Endothelial cell of umbilical vein (primary cell): Measurements from ENCODE around the gene GRIN2D. TPM values are rescaled to one million over a fixed set of nuclear protein-coding genes. Genes with fewer than 3 reads are reported as not detected.
A peak's percentile ranks its signal among the peaks of the same experiment; 100 is the strongest.

Experiments
- BruUV-seq: library from RNA; stranded (reverse); fragments of 400-500 nt; replicated peaks from 2 replicates; lab custom pipeline; 2021; lab: Mats Ljungman, UMichigan
- CTCF ChIA-PET: fragments of 300-600, 350-600 bp; sonication (Branson Sonifier 250); formaldehyde crosslinking; loops from one replicate; lab custom pipeline; 2021; ENCODE audit warnings: antibody characterized with exemption, inconsistent platforms; lab: Charles Lee
- POLR2A ChIA-PET: fragments of 300-600, 350-600 bp; sonication (Branson Sonifier 250); formaldehyde crosslinking; loops from one replicate; lab custom pipeline; 2021; ENCODE audit warnings: antibody characterized with exemption, inconsistent platforms; lab: Charles Lee
- DNase-seq: peaks from one replicate; pipeline ENCODE4 v3.0.0-alpha.2; 2011; ENCODE audit warnings: low read depth, low spot score
- FAIRE-seq: peaks from 2 replicates; lab custom pipeline; 2011; peaks lifted over from hg19 to GRCh38; lab: Jason Lieb, UNC
- H2AFZ ChIP-seq: 2 replicates; pipeline ENCODE4 v1.6.0; 2012; ENCODE audit warnings: low read depth, low read length, control low read depth, inconsistent platforms
- H3K27ac ChIP-seq: 2 replicates; pipeline ENCODE4 v1.5.1; 2011; ENCODE audit warnings: low read depth, mild to moderate bottlenecking, control low read depth, low read length, moderate library complexity; ENCODE audit not compliant: insufficient read depth
- H3K27me3 ChIP-seq, 2 experiments: 2 replicates each; pipeline versions ENCODE4 v1.6.0 to v1.6.1; 2011; ENCODE audit warnings: low read length in 2 of 2, mixed read lengths in 1 of 2; ENCODE audit not compliant: control insufficient read depth in 2 of 2, insufficient read depth in 2 of 2
- H3K36me3 ChIP-seq, 2 experiments: 2 replicates in 1 of 2; 3 replicates in 1 of 2; pipeline ENCODE4 v1.5.1; 2011; ENCODE audit warnings: low read length in 2 of 2, mild to moderate bottlenecking in 1 of 2, moderate library complexity in 1 of 2; ENCODE audit not compliant: control insufficient read depth in 2 of 2, insufficient read depth in 2 of 2; ENCODE audit errors: extremely low read depth in 1 of 2
- H3K4me1 ChIP-seq: 3 replicates; pipeline ENCODE4 v1.5.1; 2011; ENCODE audit warnings: mild to moderate bottlenecking, low read length; ENCODE audit not compliant: control insufficient read depth, insufficient read depth; ENCODE audit errors: extremely low read depth
- H3K4me2 ChIP-seq: 2 replicates; pipeline ENCODE4 v1.6.1; 2011; ENCODE audit warnings: low read length, control low read depth, mixed read lengths; ENCODE audit not compliant: insufficient read depth
- H3K4me3 ChIP-seq, 3 experiments: fragments of 200-600 bp in 1 of 3; sonication (generic), shearing (Covaris generic) in 1 of 3; replicated peaks in 1 of 3; 2 replicates each; pipeline ENCODE4 v1.5.1; 2011 to 2016; ENCODE audit warnings: control low read depth in 3 of 3, low read length in 3 of 3, mild to moderate bottlenecking in 2 of 3, inconsistent platforms in 1 of 3, low read depth in 1 of 3, moderate library complexity in 1 of 3; ENCODE audit not compliant: insufficient read depth in 1 of 3
- H3K79me2 ChIP-seq: 2 replicates; pipeline ENCODE4 v1.6.0; 2012; ENCODE audit warnings: low read length, inconsistent platforms; ENCODE audit not compliant: control insufficient read depth, insufficient read depth
- H3K9ac ChIP-seq: replicated peaks from 2 replicates; pipeline ENCODE3; 2011; ENCODE audit warnings: low read length, control low read depth; ENCODE audit not compliant: insufficient read depth; ENCODE audit errors: extremely low read depth
- H3K9me1 ChIP-seq: replicated peaks from 3 replicates; pipeline ENCODE4 v1.6.0; 2011; ENCODE audit warnings: mild to moderate bottlenecking, low read length; ENCODE audit not compliant: control insufficient read depth, insufficient read depth; ENCODE audit errors: extremely low read depth
- H3K9me3 ChIP-seq: replicated peaks from 2 replicates; pipeline ENCODE4 v1.5.1; 2012; ENCODE audit warnings: low read length, inconsistent platforms; ENCODE audit not compliant: control insufficient read depth, insufficient read depth
- H4K20me1 ChIP-seq: replicated peaks from 2 replicates; pipeline ENCODE3; 2011; ENCODE audit warnings: mild to moderate bottlenecking, low read length; ENCODE audit not compliant: control insufficient read depth, insufficient read depth; ENCODE audit errors: extremely low read depth
- EZH2 ChIP-seq: IDR thresholded peaks from 2 replicates; pipeline ENCODE4 v1.6.1; 2012; ENCODE audit warnings: borderline replicate concordance, low read depth, mild to moderate bottlenecking, moderate library complexity, low read length, inconsistent platforms; ENCODE audit not compliant: severe bottlenecking
- FOS ChIP-seq: IDR thresholded peaks from 2 replicates; pipeline ENCODE4 v1.6.1; 2011; ENCODE audit warnings: mild to moderate bottlenecking, low read length, moderate library complexity, borderline replicate concordance; ENCODE audit not compliant: insufficient read depth
- GATA2 ChIP-seq: IDR thresholded peaks from 2 replicates; pipeline ENCODE4 v1.7.0; 2011; ENCODE audit warnings: low read depth, mild to moderate bottlenecking, moderate library complexity, mixed read lengths, low read length; ENCODE audit not compliant: insufficient read length, insufficient read depth
- JUN ChIP-seq: IDR thresholded peaks from 2 replicates; pipeline ENCODE4 v1.6.1; 2011; ENCODE audit warnings: borderline replicate concordance, low read depth; ENCODE audit not compliant: insufficient read length, insufficient read depth
- MYC ChIP-seq: IDR thresholded peaks from one replicate; pipeline ENCODE4 v1.6.1; 2011; ENCODE audit warnings: mild to moderate bottlenecking, low read depth, low read length
- POLR2A ChIP-seq: IDR thresholded peaks from 2 replicates; pipeline ENCODE4 v1.6.1; 2012; ENCODE audit warnings: low read depth, mild to moderate bottlenecking, control low read depth, low read length
- POLR2AphosphoS5 ChIP-seq: IDR thresholded peaks from 2 replicates; pipeline ENCODE4 v1.6.1; 2012; ENCODE audit warnings: low read depth, mild to moderate bottlenecking, control low read depth, low read length, moderate library complexity; ENCODE audit not compliant: insufficient read depth
- dilution Hi-C: fragments of 300-500 bp; cut with MboI; formaldehyde crosslinking; loops from one replicate; pipeline ENCODE4 v1.15.0; 2019; ENCODE audit warnings: low sequenced_read_pairs; ENCODE audit not compliant: extremely low pct_ligation_motif_present
- intact Hi-C: fragments of 100-400 bp; cut with micrococcal nuclease; formaldehyde crosslinking; loops from one replicate; pipeline ENCODE4 v1.10.0; 2022
- polyA plus RNA-seq, 4 experiments: library from polyadenylated mRNA; depleted of rRNA in 3 of 4; stranded (reverse) in 3 of 4; unstranded in 1 of 4; fragments of >200 nt; gene quantifications; 2 replicates each; pipeline versions ENCODE4 v1.2.1 to v1.2.3, GENCODE V29; 2011 to 2012; ENCODE audit warnings: missing spikeins in 1 of 4
- total RNA-seq: library from RNA; stranded (reverse); gene quantifications from 2 replicates; pipeline ENCODE4 v1.2.3, GENCODE V29; 2021
- TF ChIP-seq, protein P1 (sequence below): IDR thresholded peaks from 2 replicates; pipeline ENCODE4 v1.6.1; 2011; ENCODE audit not compliant: insufficient read depth, insufficient read length
- TF ChIP-seq, protein P2 (sequence below), 2 donors: IDR thresholded peaks; 1 replicate in 1 of 2; 2 replicates in 1 of 2; pipeline ENCODE4 v1.5.1; 2011; ENCODE audit warnings: low read length in 2 of 2, mild to moderate bottlenecking in 2 of 2, moderate library complexity in 2 of 2, control low read depth in 1 of 2, inconsistent platforms in 1 of 2, low read depth in 1 of 2; ENCODE audit not compliant: insufficient read depth in 1 of 2; ENCODE audit errors: extremely low read depth in 1 of 2

Gene GRIN2D
- total and polyA plus RNA-seq, 2 donors (not counting 3 experiments of a cell fraction or from before 2014, with no cell fraction given), result 0.59 to 2.1 TPM

DNA sequence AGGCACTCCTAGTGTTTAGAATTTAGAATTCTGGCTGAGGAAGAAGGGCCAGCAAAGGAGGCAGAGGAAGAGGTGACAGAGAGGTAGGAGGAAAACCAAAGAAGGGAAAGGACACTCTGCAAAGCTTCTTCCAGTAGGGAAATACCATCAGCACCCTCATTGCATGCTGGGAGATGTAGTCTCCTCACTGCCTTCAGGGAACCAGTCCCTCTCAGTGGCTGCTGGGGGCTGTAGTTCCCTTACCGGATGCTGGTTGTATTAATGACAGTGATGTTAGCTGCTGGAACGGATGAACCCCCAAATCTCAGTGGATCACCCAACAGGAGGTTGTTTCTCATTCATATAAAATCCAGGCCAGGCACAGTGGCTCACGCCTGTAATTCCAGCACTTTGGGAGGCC lies 10.1 kb downstream of the GRIN2D start:
- Histone ChIP-seq H3K9me1 (no peaks in the 10 kb centered on the region), H3K4me2 (no peak overlapping the region), H3K36me3 (no peaks in the 10 kb centered on the region), H3K9ac (no peak overlapping the region), H3K4me3 (no peak overlapping the region), H3K27ac (no peak overlapping the region), H3K79me2 (no peaks in the 10 kb centered on the region), H4K20me1 (no peaks in the 10 kb centered on the region), H3K4me1 (peaks cover 2% of the 10 kb centered on the region), H2AFZ (no peak overlapping the region), H3K9me3 (no peaks in the 10 kb centered on the region), H3K27me3 (no peaks in the 10 kb centered on the region)
- dilution Hi-C loops, result no loop called here
- peak; percentile 99 for FAIRE-seq
- intact Hi-C loops, result no loop called here
- ChIA-PET POLR2A (no interaction called here), CTCF (interaction anchor here (0.7 to 2.5 kb wide), 4 partner anchors 13 to 181 kb away, joined by 3 to 12 read pairs (median 6); partner anchors contain the start of gene KDELR1)
- DNase-seq, result peak; percentile 61
- no TSS peak for BruUV-seq
- TF ChIP-seq, protein P1, sequence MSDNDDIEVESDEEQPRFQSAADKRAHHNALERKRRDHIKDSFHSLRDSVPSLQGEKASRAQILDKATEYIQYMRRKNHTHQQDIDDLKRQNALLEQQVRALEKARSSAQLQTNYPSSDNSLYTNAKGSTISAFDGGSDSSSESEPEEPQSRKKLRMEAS, result no peak
- no peak for TF ChIP-seq POLR2AphosphoS5
- no peak for TF ChIP-seq EZH2
- TF ChIP-seq FOS, result no peak
- TF ChIP-seq, protein P2, sequence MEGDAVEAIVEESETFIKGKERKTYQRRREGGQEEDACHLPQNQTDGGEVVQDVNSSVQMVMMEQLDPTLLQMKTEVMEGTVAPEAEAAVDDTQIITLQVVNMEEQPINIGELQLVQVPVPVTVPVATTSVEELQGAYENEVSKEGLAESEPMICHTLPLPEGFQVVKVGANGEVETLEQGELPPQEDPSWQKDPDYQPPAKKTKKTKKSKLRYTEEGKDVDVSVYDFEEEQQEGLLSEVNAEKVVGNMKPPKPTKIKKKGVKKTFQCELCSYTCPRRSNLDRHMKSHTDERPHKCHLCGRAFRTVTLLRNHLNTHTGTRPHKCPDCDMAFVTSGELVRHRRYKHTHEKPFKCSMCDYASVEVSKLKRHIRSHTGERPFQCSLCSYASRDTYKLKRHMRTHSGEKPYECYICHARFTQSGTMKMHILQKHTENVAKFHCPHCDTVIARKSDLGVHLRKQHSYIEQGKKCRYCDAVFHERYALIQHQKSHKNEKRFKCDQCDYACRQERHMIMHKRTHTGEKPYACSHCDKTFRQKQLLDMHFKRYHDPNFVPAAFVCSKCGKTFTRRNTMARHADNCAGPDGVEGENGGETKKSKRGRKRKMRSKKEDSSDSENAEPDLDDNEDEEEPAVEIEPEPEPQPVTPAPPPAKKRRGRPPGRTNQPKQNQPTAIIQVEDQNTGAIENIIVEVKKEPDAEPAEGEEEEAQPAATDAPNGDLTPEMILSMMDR (IDR thresholded peaks at IDR 0.05; ENCODE audit: extremely low read depth in 1 of 2, insufficient read depth in 1 of 2, low read depth in 1 of 2, low read length in 2 of 2), result no peak
- no peak for TF ChIP-seq POLR2A
- no peak for TF ChIP-seq GATA2
- TF ChIP-seq JUN, result no peak
- TF ChIP-seq MYC, result no peak
